ENCODE data around the gene C11orf42.
"Not testable (repeated sequence)": the region's sequence is repeated elsewhere in the genome, so short reads cannot be mapped to it uniquely, and the experiment has no call there.

C11orf42 gene

GRCh38 chr11:6240781-6241180, 35.4 kb downstream of the C11orf42 start:
- TF ChIP-seq CTCF (IDR thresholded peaks at IDR 0.05): no peak
- H3K4me3 ChIP-seq: no peak overlapping the region
- DNase-seq (ENCODE audit: low spot score): no peak
- no peak overlapping the region for H3K27ac ChIP-seq

- no peak for DNase-seq (ENCODE audit: low spot score)
- TF ChIP-seq CTCF (IDR thresholded peaks at IDR 0.05): no peak
- no peak overlapping the region for H3K27ac ChIP-seq
- H3K4me3 ChIP-seq: no peak overlapping the region
Measured at GRCh38 chr11:6241316-6241715, 36.0 kb downstream of the C11orf42 start.

GRCh38 chr11:6245536-6245935, 40.2 kb downstream of the C11orf42 start:
- H3K4me3 ChIP-seq: no peak overlapping the region
- H3K27ac ChIP-seq: no peak overlapping the region
- no peak for DNase-seq (ENCODE audit: low spot score)
- no peak for TF ChIP-seq CTCF (IDR thresholded peaks at IDR 0.05)

GRCh38 chr11:6248248-6248647, 42.9 kb downstream of the C11orf42 start:
- Histone ChIP-seq H3K27ac (no peak overlapping the region), H3K4me3 (no peak overlapping the region)
- no peak for TF ChIP-seq CTCF (IDR thresholded peaks at IDR 0.05)
- DNase-seq (ENCODE audit: low spot score): no peak

GRCh38 chr11:6248897-6249296, 43.5 kb downstream of the C11orf42 start:
- not testable (repeated sequence) for H3K27ac ChIP-seq; DNase-seq (ENCODE audit: low spot score); H3K4me3 ChIP-seq

- Histone ChIP-seq H3K27ac (peak overlapping the region; percentile 69 to 82), H3K4me3 (no peak overlapping the region)
- no peak for TF ChIP-seq CTCF (IDR thresholded peaks at IDR 0.05)
- DNase-seq (ENCODE audit: low spot score): peak; percentile 91
Measured at GRCh38 chr11:6249770-6250555, 44.6 kb downstream of the C11orf42 start.

- peak; percentile 91 for TF ChIP-seq CTCF (IDR thresholded peaks at IDR 0.05)
- no peak overlapping the region for H3K4me3 ChIP-seq
- no peak overlapping the region for H3K27ac ChIP-seq
- DNase-seq (ENCODE audit: low spot score): peak; percentile 79
Measured at GRCh38 chr11:6251120-6251733, 45.9 kb downstream of the C11orf42 start.
